Measurements from ENCODE around the gene TXNRD2.

The TXNRD2 gene

GRCh38 chr22:19873960-19874306 lies 67.7 kb downstream of the TXNRD2 start:
- peak; percentile 49 for DNase-seq

GRCh38 chr22:19873138-19873959 lies 68.3 kb downstream of the TXNRD2 start:
- peak; percentile 28 for DNase-seq

- peak; percentile 44 for DNase-seq
Observed at GRCh38 chr22:19872779-19873137, 68.9 kb downstream of the TXNRD2 start.

- DNase-seq = no peak
Observed at GRCh38 chr22:19871845-19872778, 69.5 kb downstream of the TXNRD2 start.

GRCh38 chr22:19871023-19871844 lies 70.4 kb downstream of the TXNRD2 start:
- DNase-seq = no peak

- no peak for DNase-seq
Observed at GRCh38 chr22:19870153-19871022, 71.2 kb downstream of the TXNRD2 start.

- DNase-seq = no peak
Observed at GRCh38 chr22:19869497-19870152, 72.0 kb downstream of the TXNRD2 start.

GRCh38 chr22:19868773-19869471 lies 72.7 kb downstream of the TXNRD2 start:
- DNase-seq = no peak

- no peak for DNase-seq
Observed at GRCh38 chr22:19868333-19868732, 73.3 kb downstream of the TXNRD2 start.

GRCh38 chr22:19867617-19868016 lies 74.0 kb downstream of the TXNRD2 start:
- DNase-seq = no peak

- DNase-seq = no peak
Observed at GRCh38 chr22:19866665-19867009, 75.0 kb downstream of the TXNRD2 start.

GRCh38 chr22:19865141-19865829 lies 76.3 kb downstream of the TXNRD2 start:
- DNase-seq = no peak

GRCh38 chr22:19864538-19865106 lies 77.0 kb downstream of the TXNRD2 start:
- DNase-seq = no peak

- no peak for DNase-seq
Observed at GRCh38 chr22:19863571-19863970, 78.0 kb downstream of the TXNRD2 start.

GRCh38 chr22:19862619-19863246 lies 78.9 kb downstream of the TXNRD2 start:
- no peak for DNase-seq

- DNase-seq = no peak
Observed at GRCh38 chr22:19859861-19860510, 81.6 kb downstream of the TXNRD2 start.

- DNase-seq = no peak
Observed at GRCh38 chr22:19857382-19857781, 84.2 kb downstream of the TXNRD2 start.

- peak; percentile 86 for DNase-seq
Observed at GRCh38 chr22:19855504-19856409, 85.9 kb downstream of the TXNRD2 start.

Data from activated CD8-positive, alpha-beta memory T cell treated with anti-CD3 and anti-CD28 coated beads, Interleukin-2, amount 50 U/mL, for 48 hours (primary cell).